GM12878 (cell line): ENCODE measurements around the gene KAZN. TPM values are rescaled to one million over a fixed set of nuclear protein-coding genes. Genes with fewer than 3 reads are reported as not detected.

Source experiments
- ATAC-seq: fragments of 200-7000 bp; cut with Tn5 transposase; 3 replicates; pipeline ENCODE4 v1.9.1; 2020; ENCODE audit warnings: mild to moderate bottlenecking, moderate library complexity
- BruUV-seq: library from RNA; stranded (reverse); fragments of 400-500 nt; replicated peaks from 2 replicates; lab custom pipeline; 2021; lab: Mats Ljungman, UMichigan
- CTCF ChIA-PET: fragments of 300-600 bp; sonication (Branson Sonifier 250); formaldehyde crosslinking; extraction: SDS; loops from one replicate; lab custom pipeline; 2021; ENCODE audit warnings: inconsistent platforms; lab: Yijun Ruan, JAX
- POLR2A ChIA-PET: fragments of 350-600 bp; formaldehyde crosslinking; extraction: SDS; loops from one replicate; lab custom pipeline; 2021; ENCODE audit warnings: inconsistent platforms; lab: Charles Lee
- RAD21 ChIA-PET: fragments of 300-600 bp; sonication (Branson Sonifier 250); formaldehyde crosslinking; loops from one replicate; lab custom pipeline; 2023; ENCODE audit warnings: antibody characterized with exemption; ENCODE audit not compliant: unreplicated experiment; lab: Charles Lee
- SMC1A ChIA-PET: fragments of 300-600 bp; sonication (Branson Sonifier 250); formaldehyde crosslinking; loops from one replicate; lab custom pipeline; 2023; ENCODE audit not compliant: unreplicated experiment, uncharacterized antibody; lab: Charles Lee
- DNase-seq: peaks from one replicate; pipeline ENCODE4 v3.0.0-alpha.2; 2011; ENCODE audit warnings: low read depth, low spot score
- FAIRE-seq: peaks from 3 replicates; lab custom pipeline; 2011; peaks lifted over from hg19 to GRCh38; lab: Jason Lieb, UNC
- H2AFZ ChIP-seq: 2 replicates; pipeline ENCODE4 v1.6.0; 2011; ENCODE audit warnings: low read depth, low read length, control low read depth; ENCODE audit not compliant: control insufficient read depth
- H3K27ac ChIP-seq: 2 replicates; pipeline ENCODE4 v1.5.1; 2011; ENCODE audit warnings: control low read depth; ENCODE audit not compliant: control insufficient read depth, insufficient read depth
- H3K27me3 ChIP-seq, 2 experiments: replicated peaks in 1 of 2; 2 replicates each; pipeline versions ENCODE4 v1.6.0 to v1.6.1; 2011; ENCODE audit warnings: low read length in 1 of 2; ENCODE audit not compliant: control insufficient read depth in 2 of 2, insufficient read depth in 2 of 2
- H3K36me3 ChIP-seq, 2 experiments: 2 replicates each; pipeline ENCODE4 v1.5.1; 2011; ENCODE audit warnings: low read length in 1 of 2; ENCODE audit not compliant: control insufficient read depth in 2 of 2, insufficient read depth in 2 of 2
- H3K4me1 ChIP-seq: 2 replicates; pipeline ENCODE4 v1.6.1; 2011; ENCODE audit warnings: mild to moderate bottlenecking, low read length, moderate library complexity, mixed read lengths; ENCODE audit not compliant: control insufficient read depth, insufficient read depth
- H3K4me2 ChIP-seq: 2 replicates; pipeline ENCODE4 v1.6.0; 2011; ENCODE audit warnings: control low read depth; ENCODE audit not compliant: control insufficient read depth, insufficient read depth
- H3K4me3 ChIP-seq: fragments of 200-600 bp; sonication (generic); 2 replicates; pipeline ENCODE4 v1.5.1; 2016
- H3K79me2 ChIP-seq: 2 replicates; pipeline ENCODE4 v1.6.0; 2011; ENCODE audit warnings: low read length; ENCODE audit not compliant: control insufficient read depth, insufficient read depth
- H3K9ac ChIP-seq: 2 replicates; pipeline ENCODE4 v1.8.0; 2011; ENCODE audit warnings: low read length, control low read depth, mixed read lengths; ENCODE audit not compliant: control insufficient read depth, insufficient read depth
- H3K9me3 ChIP-seq: replicated peaks from 3 replicates; pipeline ENCODE4 v1.5.1; 2011; ENCODE audit warnings: mild to moderate bottlenecking, low read length; ENCODE audit not compliant: control insufficient read depth, insufficient read depth
- H4K20me1 ChIP-seq: 2 replicates; pipeline ENCODE4 v1.6.0; 2011; ENCODE audit not compliant: control insufficient read depth, insufficient read depth
- ATF7 ChIP-seq: fragments of 450-650 bp; IDR thresholded peaks from 2 replicates; pipeline ENCODE4 v1.6.1; 2016; ENCODE audit warnings: low read depth, mild to moderate bottlenecking
- BACH1 ChIP-seq: fragments of 450-650 bp; IDR thresholded peaks from 2 replicates; pipeline ENCODE4 v1.6.1; 2017; ENCODE audit warnings: mild to moderate bottlenecking, borderline replicate concordance
- BMI1 ChIP-seq: fragments of 450-650 bp; IDR thresholded peaks from 2 replicates; pipeline ENCODE4 v1.6.1; 2016; ENCODE audit warnings: mild to moderate bottlenecking, moderate library complexity, borderline replicate concordance
- BRCA1 ChIP-seq: IDR thresholded peaks from 2 replicates; pipeline ENCODE4 v1.6.1; 2011; ENCODE audit warnings: low read depth, low read length, improper control_type of control experiment
- FOS ChIP-seq: IDR thresholded peaks from 3 replicates; pipeline ENCODE4 v1.6.1; 2011; ENCODE audit warnings: borderline replicate concordance; ENCODE audit not compliant: insufficient read length; ENCODE audit errors: extremely low read depth
- MEF2B ChIP-seq: fragments of 450-650 bp; IDR thresholded peaks from 2 replicates; pipeline ENCODE4 v1.6.1; 2018; ENCODE audit warnings: mild to moderate bottlenecking, moderate library complexity; ENCODE audit not compliant: partially characterized antibody, poor library complexity, severe bottlenecking
- MYC ChIP-seq: IDR thresholded peaks from 2 replicates; pipeline ENCODE4 v1.6.1; 2011; ENCODE audit warnings: mild to moderate bottlenecking, low read length, moderate library complexity, inconsistent platforms; ENCODE audit not compliant: insufficient read depth, insufficient replicate concordance, insufficient read length, severe bottlenecking
- PAX8 ChIP-seq: fragments of 450-650 bp; IDR thresholded peaks from 2 replicates; pipeline ENCODE4 v1.6.1; 2017; ENCODE audit warnings: mild to moderate bottlenecking, moderate library complexity
- PKNOX1 ChIP-seq: fragments of 450-650 bp; IDR thresholded peaks from 2 replicates; pipeline ENCODE4 v1.6.1; 2016; ENCODE audit warnings: mild to moderate bottlenecking
- POLR2AphosphoS2 ChIP-seq: IDR thresholded peaks from 2 replicates; pipeline ENCODE4 v1.6.1; 2011; ENCODE audit warnings: low read depth, mild to moderate bottlenecking, low read length, improper control_type of control experiment, moderate library complexity
- RELA ChIP-seq: fragments of 450-650 bp; IDR thresholded peaks from 2 replicates; pipeline ENCODE4 v1.8.0; 2014; ENCODE audit warnings: borderline replicate concordance; ENCODE audit not compliant: partially characterized antibody
- RFX5 ChIP-seq: IDR thresholded peaks from 2 replicates; pipeline ENCODE4 v1.6.1; 2011; ENCODE audit warnings: low read depth, low read length, improper control_type of control experiment
- SMAD1 ChIP-seq: fragments of 450-650 bp; IDR thresholded peaks from 2 replicates; pipeline ENCODE4 v1.6.1; 2018; ENCODE audit warnings: mild to moderate bottlenecking, low read depth; ENCODE audit not compliant: partially characterized antibody
- TCF12 ChIP-seq: IDR thresholded peaks from 2 replicates; pipeline ENCODE4 v1.6.1; 2011; ENCODE audit warnings: low read depth, mild to moderate bottlenecking, low read length
- ZNF592 ChIP-seq: fragments of 450-650 bp; IDR thresholded peaks from 2 replicates; pipeline ENCODE4 v1.6.1; 2017; ENCODE audit warnings: mild to moderate bottlenecking, moderate library complexity
- ZZZ3 ChIP-seq: IDR thresholded peaks from 2 replicates; pipeline ENCODE4 v1.6.1; 2011; ENCODE audit warnings: low read depth; ENCODE audit not compliant: control insufficient read depth, insufficient read length
- WGBS: methylation state at CpG from one replicate; pipeline ENCODE4 v1.1.6; 2016; ENCODE audit warnings: low lambda C conversion rate; ENCODE audit not compliant: insufficient replicate concordance, insufficient coverage; ENCODE audit errors: missing lambda C conversion rate; 5-methylcytosine and 5-hydroxymethylcytosine counted together
- in situ Hi-C: fragments of 300-500 bp; cut with MboI; formaldehyde crosslinking; loops from 9 replicates; pipeline ENCODE4 v1.14.3; 2018; ENCODE audit warnings: mixed read lengths
- intact Hi-C: fragments of 100-400 bp; cut with micrococcal nuclease; formaldehyde crosslinking; loops from one replicate; pipeline ENCODE4 v1.14.2; 2022; ENCODE audit not compliant: unreplicated experiment
- polyA plus RNA-seq, 11 experiments: library from polyadenylated mRNA; depleted of rRNA in 4 of 11; unstranded in 6 of 11; stranded (reverse) in 5 of 11; fragments of >200 nt; fragmentation: Nextera tagmentation in 4 of 11; fragmentation: Illumina TruSeq in 1 of 11; extraction: Ambion mirVana in 4 of 11; extraction: Trizol in 1 of 11; gene quantifications; 1 replicate in 1 of 11; 2 replicates in 10 of 11; pipeline versions ENCODE4 v1.2.1 to v1.2.3, GENCODE V29; 2011 to 2016; ENCODE audit warnings: inconsistent platforms in 2 of 11, missing spikeins in 2 of 11, low read depth in 1 of 11
- total RNA-seq, 4 experiments: library from RNA; depleted of rRNA in 3 of 4; stranded (reverse); fragments of >200 nt in 3 of 4; fragmentation: Illumina TruSeq in 1 of 4; extraction: Trizol in 1 of 4; gene quantifications; 2 replicates each; pipeline versions ENCODE4 v1.2.1 to v1.2.3, GENCODE V29; 2013 to 2021

The KAZN gene
- total and polyA plus RNA-seq, 10 of the 15 experiments (the other 5 are each of a cell fraction or from before 2014, with no cell fraction given), result 0.72 to 4.0 (median 1.2) TPM

GRCh38 chr1:15055736-15056415 lies 457.4 kb downstream of the KAZN start:
- Histone ChIP-seq H3K9me3 (no peaks in the 10 kb centered on the region; the same call in 2 of the 3 replicates), H3K4me1 (no peaks in the 10 kb centered on the region), H3K36me3 (no peaks in the 10 kb centered on the region; a peak in 1 of 4 replicates), H3K4me2 (no peak overlapping the region), H4K20me1 (no peaks in the 10 kb centered on the region), H3K79me2 (no peaks in the 10 kb centered on the region), H3K27me3 (no peaks in the 10 kb centered on the region), H3K4me3 (no peak overlapping the region), H3K9ac (no peak overlapping the region), H2AFZ (no peak overlapping the region), H3K27ac (no peak overlapping the region)
- WGBS, result 40% methylated on average over 24 of the region's 29 CpGs
- no TSS peak for BruUV-seq
- RAD21 ChIA-PET, result no interaction called here
- in situ Hi-C loops (no loop called here), intact Hi-C loops (no loop called here)
- ATAC-seq (no peak), DNase-seq (no peak), FAIRE-seq (no peak)
- CTCF ChIA-PET, result interaction anchor here (0.5 to 2.5 kb wide), 2 partner anchors 9 to 748 kb away, joined by 3 to 6 read pairs; no protein-coding TSS in a partner anchor
- POLR2A ChIA-PET, result no interaction called here
- SMC1A ChIA-PET, result no interaction called here
- TF ChIP-seq POLR2AphosphoS2 (no peak), ZNF592 (no peak), SMAD1 (no peak), TCF12 (no peak), RELA (no peak), PKNOX1 (no peak), ATF7 (no peak), PAX8 (no peak), ZZZ3 (no peak), RFX5 (no peak), MEF2B (no peak), FOS (no peak), BRCA1 (no peak), BMI1 (no peak), MYC (no peak), BACH1 (no peak)
